Measurements from ENCODE around the gene GRIK3. TPM values are rescaled to one million over a fixed set of nuclear protein-coding genes. Genes with fewer than 3 reads are reported as not detected.

Gene GRIK3
- total and polyA plus RNA-seq, 3 donors from 2014 or later = 0.99 to 6.3 (median 3.1) TPM

- H3K4me3 ChIP-seq = no peak overlapping the region
- intact Hi-C loops (cut with DNase I; ENCODE audit: low total_unique reads) = no loop called here
- no peak overlapping the region for H3K27ac ChIP-seq
- H3K4me1 ChIP-seq = peaks cover 5% of the 10 kb centered on the region
- H3K36me3 ChIP-seq (ENCODE audit: low read depth, missing control alignments) = no peaks in the 10 kb centered on the region
- H3K27me3 ChIP-seq = no peaks in the 10 kb centered on the region
- no peaks in the 10 kb centered on the region for H3K9me3 ChIP-seq
- no peak for TF ChIP-seq POLR2A (IDR thresholded peaks at IDR 0.05)
- no peak for TF ChIP-seq CTCF (IDR thresholded peaks at IDR 0.05)
- DNase-seq = peak; percentile 39
- 45 to 56% methylated on average over 4 of the region's 4 CpGs for WGBS, 2 donors
Observed at GRCh38 chr1:37040773-37041172, 6.5 kb upstream of the GRIK3 start.

GRCh38 chr1:37040261-37040660 lies 5.9 kb upstream of the GRIK3 start:
- Histone ChIP-seq H3K27ac (no peak overlapping the region), H3K4me1 (peaks cover 6% of the 10 kb centered on the region), H3K27me3 (no peaks in the 10 kb centered on the region), H3K36me3 (ENCODE audit: low read depth, missing control alignments) (no peaks in the 10 kb centered on the region), H3K4me3 (no peak overlapping the region), H3K9me3 (no peaks in the 10 kb centered on the region)
- intact Hi-C loops (cut with DNase I; ENCODE audit: low total_unique reads) = no loop called here
- 26% methylated on average over 3 of the region's 3 CpGs for WGBS, 2 donors
- TF ChIP-seq POLR2A (IDR thresholded peaks at IDR 0.05) (no peak), CTCF (IDR thresholded peaks at IDR 0.05) (no peak)
- no peak for DNase-seq

GRCh38 chr1:37038227-37039093 lies 4.1 kb upstream of the GRIK3 start:
- H3K36me3 ChIP-seq (ENCODE audit: low read depth, missing control alignments) = no peaks in the 10 kb centered on the region
- peak; percentile 80 for DNase-seq
- no peak overlapping the region for H3K4me3 ChIP-seq
- TF ChIP-seq CTCF (IDR thresholded peaks at IDR 0.05) (peak in 1 of 3 experiments; percentile 20), POLR2A (IDR thresholded peaks at IDR 0.05) (no peak)
- H3K9me3 ChIP-seq = no peaks in the 10 kb centered on the region
- no peaks in the 10 kb centered on the region for H3K27me3 ChIP-seq
- WGBS, 2 donors = 30 to 48% methylated on average over 8 to 13 of the region's 16 CpGs
- peaks cover 14% of the 10 kb centered on the region for H3K4me1 ChIP-seq
- H3K27ac ChIP-seq = no peak overlapping the region
- intact Hi-C loops (cut with DNase I; ENCODE audit: low total_unique reads) = no loop called here

- intact Hi-C loops (cut with DNase I; ENCODE audit: low total_unique reads) = no loop called here
- 49 to 60% methylated on average over 2 to 14 of the region's 15 CpGs for WGBS, 2 donors
- Histone ChIP-seq H3K4me1 (peaks cover 17% of the 10 kb centered on the region), H3K9me3 (no peaks in the 10 kb centered on the region), H3K4me3 (no peak overlapping the region), H3K36me3 (ENCODE audit: low read depth, missing control alignments) (no peaks in the 10 kb centered on the region), H3K27ac (no peak overlapping the region), H3K27me3 (no peaks in the 10 kb centered on the region)
- no peak for TF ChIP-seq CTCF (IDR thresholded peaks at IDR 0.05)
- TF ChIP-seq POLR2A (IDR thresholded peaks at IDR 0.05) = no peak
- DNase-seq = no peak
Observed at GRCh38 chr1:37037690-37038089, 3.4 kb upstream of the GRIK3 start.

GRCh38 chr1:37036667-37037053 lies 2.3 kb upstream of the GRIK3 start:
- intact Hi-C loops (cut with DNase I; ENCODE audit: low total_unique reads) = no loop called here
- TF ChIP-seq CTCF (IDR thresholded peaks at IDR 0.05) (no peak), POLR2A (IDR thresholded peaks at IDR 0.05) (no peak)
- Histone ChIP-seq H3K36me3 (ENCODE audit: low read depth, missing control alignments) (no peaks in the 10 kb centered on the region), H3K27ac (no peak overlapping the region), H3K27me3 (no peaks in the 10 kb centered on the region), H3K4me1 (peaks cover 20% of the 10 kb centered on the region), H3K9me3 (no peaks in the 10 kb centered on the region), H3K4me3 (no peak overlapping the region)
- WGBS, 2 donors = 31 to 37% methylated on average over 7 to 13 of the region's 13 CpGs
- no peak for DNase-seq
